Activated CD4-positive, alpha-beta T cell treated with anti-CD3 and anti-CD28 coated beads, Interleukin-2, amount 50 U/mL, for 4 hours (primary cell): ENCODE measurements around the gene DOCK4.

Experiments used
- DNase-seq, 2 experiments: peaks; one replicate each; pipeline ENCODE4 v3.0.0-alpha.2; 2020

The DOCK4 gene

GRCh38 chr7:111844904-111845671 is 361.1 kb downstream of the DOCK4 start:
- DNase-seq: no peak

GRCh38 chr7:111842491-111842890 is 363.7 kb downstream of the DOCK4 start:
- DNase-seq: no peak

GRCh38 chr7:111841596-111842205 is 364.5 kb downstream of the DOCK4 start:
- DNase-seq: no peak

GRCh38 chr7:111840528-111840927 is 365.7 kb downstream of the DOCK4 start:
- no peak for DNase-seq

GRCh38 chr7:111839261-111839660 is 366.9 kb downstream of the DOCK4 start:
- DNase-seq: no peak

GRCh38 chr7:111836592-111836991 is 369.6 kb downstream of the DOCK4 start:
- no peak for DNase-seq

GRCh38 chr7:111835066-111835465 is 371.1 kb downstream of the DOCK4 start:
- DNase-seq: no peak

GRCh38 chr7:111834367-111834766 is 371.8 kb downstream of the DOCK4 start:
- no peak for DNase-seq

- no peak for DNase-seq
Measured at GRCh38 chr7:111833466-111833865, 372.7 kb downstream of the DOCK4 start.

- DNase-seq: no peak
Measured at GRCh38 chr7:111832174-111832573, 374.0 kb downstream of the DOCK4 start.

- no peak for DNase-seq
Measured at GRCh38 chr7:111829221-111829620, 377.0 kb downstream of the DOCK4 start.

GRCh38 chr7:111827863-111828504 is 378.2 kb downstream of the DOCK4 start:
- no peak for DNase-seq

- no peak for DNase-seq
Measured at GRCh38 chr7:111825046-111825445, 381.2 kb downstream of the DOCK4 start.

- no peak for DNase-seq
Measured at GRCh38 chr7:111823826-111824225, 382.4 kb downstream of the DOCK4 start.

- no peak for DNase-seq
Measured at GRCh38 chr7:111821046-111821445, 385.2 kb downstream of the DOCK4 start.

- no peak for DNase-seq
Measured at GRCh38 chr7:111820621-111821020, 385.6 kb downstream of the DOCK4 start.

GRCh38 chr7:111820121-111820520 is 386.1 kb downstream of the DOCK4 start:
- no peak for DNase-seq

- no peak for DNase-seq
Measured at GRCh38 chr7:111815354-111815753, 390.8 kb downstream of the DOCK4 start.

GRCh38 chr7:111813306-111813705 is 392.9 kb downstream of the DOCK4 start:
- no peak for DNase-seq

- DNase-seq: no peak
Measured at GRCh38 chr7:111806232-111806631, 400.0 kb downstream of the DOCK4 start.

- no peak for DNase-seq
Measured at GRCh38 chr7:111803015-111803758, 403.0 kb downstream of the DOCK4 start.

- DNase-seq: no peak
Measured at GRCh38 chr7:111802194-111802772, 403.9 kb downstream of the DOCK4 start.

GRCh38 chr7:111801277-111801676 is 404.9 kb downstream of the DOCK4 start:
- DNase-seq: no peak
